OCI-LY1 (cell line): Measurements from ENCODE around the gene PRR3.

Source experiments
- CTCF ChIP-seq: fragments of 200-600 bp; sonication (generic), shearing (Covaris generic); IDR thresholded peaks from 2 replicates; pipeline ENCODE4 v1.5.1; 2017; ENCODE audit warnings: mild to moderate bottlenecking, antibody characterized with exemption, low read length, moderate library complexity, mixed read lengths
- EZH2 ChIP-seq: fragments of 200-600 bp; sonication (generic), shearing (Covaris generic); IDR thresholded peaks from 2 replicates; pipeline ENCODE4 v1.8.0; 2017; ENCODE audit warnings: borderline replicate concordance, mixed run types, mild to moderate bottlenecking, antibody characterized with exemption, low read length, moderate library complexity, mixed read lengths

- TF ChIP-seq CTCF: no peak
- TF ChIP-seq EZH2: no peak
These were observed 49.0 kb upstream of the PRR3 start for GRCh38 chr6:30507849-30508827.
